H7 (cell line): ENCODE measurements around the gene DBN1. TPM values are rescaled to one million over a fixed set of nuclear protein-coding genes. Genes with fewer than 3 reads are reported as not detected.
"Not testable (repeated sequence)": the region's sequence is repeated elsewhere in the genome, so short reads cannot be mapped to it uniquely, and the experiment has no call there.

ENCODE experiments used
- DNase-seq: peaks from one replicate; pipeline ENCODE4 v3.0.0; 2012
- H3K27me3 ChIP-seq: 2 replicates; pipeline ENCODE4 v1.6.0; 2011; ENCODE audit warnings: mild to moderate bottlenecking, low read length; ENCODE audit not compliant: control insufficient read depth, insufficient read depth
- H3K36me3 ChIP-seq: replicated peaks from 2 replicates; pipeline ENCODE4 v1.5.1; 2011; ENCODE audit warnings: low read length; ENCODE audit not compliant: control insufficient read depth, insufficient read depth
- H3K4me3 ChIP-seq: 2 replicates; pipeline ENCODE4 v1.5.1; 2011; ENCODE audit warnings: low read depth, mild to moderate bottlenecking, control low read depth, low read length, moderate library complexity; ENCODE audit not compliant: insufficient read depth
- total RNA-seq: library from RNA; depleted of rRNA; stranded (reverse); fragments of >200 nt; shearing (Covaris generic); gene quantifications from 2 replicates; pipeline ENCODE4 v1.2.3, GENCODE V29; 2014; rRNA removed

Gene DBN1
- total RNA-seq, 1 experiment from 2014 or later: 216 TPM

DNA sequence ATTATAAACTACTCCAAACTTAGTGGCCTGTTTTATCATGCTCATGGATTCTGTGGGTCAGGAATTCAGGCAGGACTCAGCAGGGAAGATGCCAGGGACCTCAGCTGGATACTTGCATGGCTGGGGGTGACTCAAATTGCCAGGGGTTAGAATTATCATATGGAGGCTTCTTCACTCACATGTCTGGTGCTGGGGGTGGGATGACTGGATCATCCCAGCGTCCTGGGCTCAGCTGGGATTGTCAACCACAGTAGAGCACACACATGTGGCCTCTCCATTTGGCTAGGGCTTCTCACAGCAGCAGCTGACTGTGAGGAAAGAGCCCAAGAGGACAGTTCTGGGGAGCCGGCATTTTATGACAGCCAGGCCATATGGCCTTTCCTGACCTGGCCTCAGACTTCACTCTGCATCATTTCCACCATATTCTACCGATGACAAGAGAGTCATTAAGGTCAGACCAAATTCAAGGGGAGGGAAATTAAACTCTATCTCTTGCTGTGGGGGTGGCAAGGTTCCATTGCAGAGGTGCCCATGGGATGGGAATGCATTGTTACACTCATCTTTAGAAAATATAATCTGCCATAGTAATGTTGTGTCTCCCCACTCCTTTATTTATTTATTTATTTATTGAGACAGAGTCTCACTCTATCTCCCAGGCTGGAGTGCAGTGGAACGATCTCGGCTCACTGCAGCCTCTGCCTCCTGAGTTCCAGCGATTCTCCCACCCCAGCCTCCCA, 52.2 kb downstream of the DBN1 start:
- no peaks in the 10 kb centered on the region for H3K36me3 ChIP-seq
- no peak overlapping the region for H3K4me3 ChIP-seq
- no peaks in the 10 kb centered on the region for H3K27me3 ChIP-seq
- DNase-seq: no peak

DNA sequence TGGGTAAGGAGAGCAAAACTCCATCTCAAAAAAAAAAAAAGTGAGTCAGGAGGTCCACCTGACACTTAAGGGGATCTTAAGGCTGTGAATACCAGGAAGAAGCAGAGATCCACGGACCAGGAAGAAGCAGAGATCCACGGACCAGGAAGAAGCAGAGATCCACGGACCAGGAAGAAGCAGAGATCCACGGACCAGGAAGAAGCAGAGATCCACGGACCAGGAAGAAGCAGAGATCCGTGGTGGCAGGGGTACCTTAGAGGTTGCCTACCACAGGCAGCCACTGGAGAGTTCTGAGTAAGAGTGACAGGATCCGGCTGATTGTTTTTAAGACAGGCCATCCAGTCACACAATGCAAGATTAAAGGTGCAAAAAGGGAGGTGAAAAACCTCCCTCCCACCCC, 53.0 kb downstream of the DBN1 start:
- not testable (repeated sequence) for H3K36me3 ChIP-seq, H3K27me3 ChIP-seq, H3K4me3 ChIP-seq, DNase-seq

DNA sequence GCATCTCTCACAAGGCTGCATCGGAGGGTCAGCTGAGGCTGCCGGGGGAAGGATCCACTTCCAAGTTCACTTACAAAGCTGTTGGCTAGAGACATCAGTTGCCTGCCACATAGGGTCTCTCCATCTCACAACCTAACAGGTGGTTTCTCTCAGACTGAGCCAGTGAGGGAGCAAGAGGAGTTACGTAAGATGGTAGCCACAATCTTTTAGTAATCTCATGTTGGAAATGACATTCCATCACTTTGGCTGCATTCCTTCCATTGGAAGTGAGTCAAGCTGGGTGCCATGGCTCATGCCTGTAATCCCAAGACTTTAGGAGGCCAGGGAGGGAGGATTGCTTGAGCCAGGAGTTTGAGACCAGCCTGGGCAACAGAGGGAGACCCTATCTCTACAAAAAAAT, 54.4 kb downstream of the DBN1 start:
- H3K27me3 ChIP-seq: no peaks in the 10 kb centered on the region; the same call in 1 of the 2 replicates
- DNase-seq: no peak
- no peaks in the 10 kb centered on the region for H3K36me3 ChIP-seq
- H3K4me3 ChIP-seq: no peak overlapping the region

DNA sequence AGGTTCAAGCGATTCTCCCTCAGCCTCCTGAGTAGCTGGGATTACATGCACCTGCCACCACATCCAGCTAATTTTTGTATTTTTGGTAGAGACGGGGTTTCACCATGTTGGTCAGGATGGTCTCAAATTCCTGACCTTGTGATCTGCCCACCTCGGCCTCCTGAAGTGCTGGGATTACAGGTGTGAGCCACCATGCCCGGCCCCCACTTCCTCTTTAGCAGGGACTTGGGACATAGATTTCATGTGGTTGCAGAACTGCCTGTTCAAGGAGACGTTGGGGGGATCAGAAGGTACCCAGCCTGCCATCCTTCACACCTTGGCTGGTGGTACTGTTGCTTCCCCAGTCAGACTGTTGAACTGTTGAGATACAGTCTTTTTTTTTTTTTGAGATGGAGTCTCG, 56.4 kb downstream of the DBN1 start:
- H3K27me3 ChIP-seq, H3K4me3 ChIP-seq, DNase-seq, H3K36me3 ChIP-seq: not testable (repeated sequence)

DNA sequence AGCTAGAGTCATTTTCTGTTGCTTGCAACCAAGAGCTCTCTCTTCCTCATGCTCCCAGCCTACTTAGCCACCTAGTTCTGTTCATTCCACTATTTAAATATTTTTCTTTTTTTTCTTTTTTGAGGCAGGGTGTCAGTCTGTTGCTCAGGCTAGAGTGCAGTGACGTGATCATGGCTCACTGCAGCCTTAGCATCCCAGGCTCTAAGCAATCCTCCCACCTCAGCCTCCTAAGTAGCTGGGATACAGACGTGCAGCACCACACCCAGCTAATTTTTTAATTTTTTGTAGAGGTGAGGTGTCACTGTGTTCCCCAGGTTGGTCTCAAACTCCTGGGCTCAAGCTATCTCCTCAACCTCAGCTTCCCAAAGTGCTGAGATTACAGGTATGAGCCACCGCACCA, 59.0 kb downstream of the DBN1 start:
- Histone ChIP-seq H3K27me3 (no peaks in the 10 kb centered on the region; the same call in 1 of the 2 replicates), H3K4me3 (no peak overlapping the region), H3K36me3 (no peaks in the 10 kb centered on the region)
- no peak for DNase-seq

DNA sequence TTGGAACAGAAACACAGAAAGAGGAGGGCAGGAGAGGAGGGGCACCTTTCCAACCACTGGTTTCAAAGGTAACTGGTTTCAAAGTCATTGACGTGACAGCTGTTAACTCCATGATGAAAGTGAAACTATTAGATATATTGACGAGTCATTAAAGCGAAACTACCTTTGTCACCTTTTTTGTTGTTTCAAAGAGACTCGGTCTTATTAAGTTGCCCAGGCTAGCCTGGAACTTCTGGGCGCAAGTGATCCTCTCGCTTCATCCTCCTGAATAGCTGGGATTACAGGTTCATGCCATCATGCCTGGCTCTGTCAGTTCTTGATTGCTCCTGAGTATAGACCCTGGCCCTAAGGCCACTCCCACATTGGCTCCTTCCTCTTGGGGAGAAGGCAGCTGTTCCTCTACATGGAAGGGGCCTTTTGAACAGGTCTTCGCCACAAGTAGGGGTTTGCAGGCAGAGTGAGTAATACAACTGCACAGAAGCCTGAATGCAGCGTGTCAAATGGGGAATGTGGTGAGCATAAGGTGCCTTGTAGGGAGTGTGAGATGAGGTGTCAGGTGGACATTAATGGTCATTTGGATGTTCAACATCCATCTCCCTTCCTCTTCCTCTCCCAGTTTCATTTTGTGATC, 60.7 kb downstream of the DBN1 start:
- Histone ChIP-seq H3K36me3 (no peaks in the 10 kb centered on the region), H3K4me3 (no peak overlapping the region), H3K27me3 (no peaks in the 10 kb centered on the region; the same call in 1 of the 2 replicates)
- no peak for DNase-seq

DNA sequence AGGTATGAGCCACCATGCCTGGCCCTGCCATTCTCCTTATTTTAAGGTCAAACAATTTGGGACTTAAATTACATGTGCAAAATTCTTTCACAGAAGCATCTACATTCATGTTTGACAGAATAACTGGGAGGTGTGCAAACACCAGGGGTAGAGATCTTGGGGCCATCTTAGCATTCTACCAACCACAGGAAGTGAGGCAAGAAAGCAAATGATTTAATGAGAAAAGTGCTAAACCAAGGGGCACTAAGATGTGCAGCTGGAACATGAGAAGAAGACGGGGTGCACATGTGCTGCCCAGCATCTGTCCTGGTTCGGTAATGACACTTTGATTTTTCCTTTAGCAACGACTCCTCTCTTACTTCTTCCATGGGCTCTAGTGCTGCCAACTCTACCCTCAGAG, 62.9 kb downstream of the DBN1 start:
- H3K4me3 ChIP-seq: no peak overlapping the region
- no peak for DNase-seq
- H3K36me3 ChIP-seq: no peaks in the 10 kb centered on the region
- peaks cover 7% of the 10 kb centered on the region for H3K27me3 ChIP-seq

DNA sequence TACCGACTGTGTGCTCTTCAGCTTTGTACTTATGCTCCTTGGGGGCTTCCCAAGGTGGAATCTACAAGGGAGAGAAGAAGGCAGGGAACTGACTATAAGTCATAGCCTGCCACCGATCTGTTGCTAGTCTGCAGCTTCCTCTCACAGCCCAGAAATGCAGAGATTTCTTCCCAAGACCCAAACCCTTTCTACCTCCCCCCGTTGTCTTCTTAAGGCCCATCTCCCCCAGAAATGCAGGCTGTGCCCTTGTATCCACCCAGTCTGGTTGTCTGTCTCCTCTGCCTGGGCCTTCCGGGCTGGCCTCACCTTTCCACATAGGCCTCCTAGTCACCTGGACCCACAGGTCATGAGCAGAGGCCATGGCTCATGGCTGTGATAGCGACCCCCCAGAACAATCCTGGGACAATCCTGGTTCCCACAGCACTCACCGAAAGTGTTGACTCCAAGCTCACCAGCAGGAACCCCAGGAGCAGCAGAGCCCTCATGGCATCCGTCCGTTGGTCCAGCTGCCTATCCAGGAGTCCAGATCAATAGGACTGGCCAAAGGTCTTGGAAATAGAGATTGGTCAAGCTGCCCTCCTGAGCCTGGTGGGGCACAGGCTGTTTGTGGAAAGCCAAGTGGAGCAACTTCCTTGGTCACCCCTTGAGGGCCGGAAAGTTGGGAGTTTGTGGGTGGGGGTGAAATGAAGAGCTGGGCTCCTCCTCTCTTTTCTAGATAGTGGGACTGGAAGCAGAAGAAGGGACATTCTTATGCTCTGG, 64.2 kb downstream of the DBN1 start, which contains the start of gene F12:
TSS of gene F12 (minus strand) at position 522 of the 759 bp plus-strand sequence. CDS start at position 485, 37 bp downstream.
- Histone ChIP-seq H3K4me3 (no peak within 1 kb of the TSS), H3K36me3 (no peaks in the 10 kb centered on the region), H3K27me3 (peaks cover 21% of the 10 kb centered on the region)
- no peak for DNase-seq

Other genes with a start within 250 kb of the DBN1 start
- 25.4 and 35.7 TPM in 2 replicates for gene RAB24, start 169.9 kb downstream of the DBN1 start, total RNA-seq
- 360 and 469 TPM in 2 replicates for gene PRELID1, start 169.8 kb downstream of the DBN1 start, total RNA-seq
- 26.4 and 27.2 TPM in 2 replicates for gene MXD3, start 161.7 kb downstream of the DBN1 start, total RNA-seq
- gene LMAN2, start 122.0 kb downstream of the DBN1 start, total RNA-seq: 221 and 225 TPM in 2 replicates
- 31.0 and 32.4 TPM in 2 replicates for gene RGS14, start 115.7 kb downstream of the DBN1 start, total RNA-seq
- gene SLC34A1, start 89.2 kb downstream of the DBN1 start, total RNA-seq: not detected in 2 replicates
- gene PFN3, start 73.0 kb downstream of the DBN1 start, total RNA-seq: not detected in 2 replicates
- gene F12, start 64.1 kb downstream of the DBN1 start, total RNA-seq: 3.2 and 3.7 TPM in 2 replicates
- 62.4 and 66.8 TPM in 2 replicates for gene GRK6, start 47.0 kb downstream of the DBN1 start, total RNA-seq
- gene PRR7, start 26.8 kb downstream of the DBN1 start, total RNA-seq: 11.4 and 12.1 TPM in 2 replicates
- 71.9 and 97.3 TPM in 2 replicates for gene PDLIM7, start 24.0 kb upstream of the DBN1 start, total RNA-seq
- 0.76 and 3.2 TPM in 2 replicates for gene DOK3, start 36.2 kb upstream of the DBN1 start, total RNA-seq
- gene DDX41, start 43.3 kb upstream of the DBN1 start, total RNA-seq: 96.5 and 106 TPM in 2 replicates
- gene FAM193B, start 80.9 kb upstream of the DBN1 start, total RNA-seq: 70.2 and 80.0 TPM in 2 replicates
- gene TMED9, start 118.6 kb upstream of the DBN1 start, total RNA-seq: 52.3 and 59.4 TPM in 2 replicates
- gene B4GALT7, start 126.5 kb upstream of the DBN1 start, total RNA-seq: 29.7 and 37.3 TPM in 2 replicates